ENCODE results near the gene UGT3A2.
"Not testable (repeated sequence)": the region's sequence is repeated elsewhere in the genome, so short reads cannot be mapped to it uniquely, and the experiment has no call there.

Gene UGT3A2

DNA sequence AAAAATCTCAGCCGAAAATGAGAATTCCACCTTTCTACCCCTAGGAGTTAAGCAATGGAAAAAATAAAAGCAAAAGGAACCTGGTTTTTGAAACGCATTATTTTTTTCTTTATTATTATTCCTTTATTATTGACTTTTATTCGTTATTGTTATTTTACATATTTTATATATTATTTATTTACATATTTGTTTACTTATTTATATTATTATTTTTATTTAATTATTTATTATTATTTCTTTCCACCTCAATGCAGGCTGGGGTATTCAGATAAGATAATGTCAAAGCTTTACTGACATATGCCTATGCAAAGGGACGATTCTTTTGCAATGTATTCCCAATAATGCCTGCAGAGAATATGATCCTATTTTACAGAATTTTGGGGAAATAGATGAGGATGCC is 16.7 kb downstream of the UGT3A2 start:
- Histone ChIP-seq H3K4me2 (ENCODE audit: low read length) (no peak overlapping the region), H3K9me3 (replicated peaks; ENCODE audit: low read length) (no peaks in the 10 kb centered on the region), H3K9ac (ENCODE audit: low read depth, low read length) (no peak overlapping the region), H3K4me1 (ENCODE audit: control insufficient read depth, insufficient read depth, low read length) (no peaks in the 10 kb centered on the region), H3K27me3 (ENCODE audit: control insufficient read depth, insufficient read depth, low read length) (peaks cover 8% of the 10 kb centered on the region), H3K36me3 (ENCODE audit: insufficient read depth, low read length) (no peaks in the 10 kb centered on the region), H3K4me3 (ENCODE audit: low read length) (no peak overlapping the region)

DNA sequence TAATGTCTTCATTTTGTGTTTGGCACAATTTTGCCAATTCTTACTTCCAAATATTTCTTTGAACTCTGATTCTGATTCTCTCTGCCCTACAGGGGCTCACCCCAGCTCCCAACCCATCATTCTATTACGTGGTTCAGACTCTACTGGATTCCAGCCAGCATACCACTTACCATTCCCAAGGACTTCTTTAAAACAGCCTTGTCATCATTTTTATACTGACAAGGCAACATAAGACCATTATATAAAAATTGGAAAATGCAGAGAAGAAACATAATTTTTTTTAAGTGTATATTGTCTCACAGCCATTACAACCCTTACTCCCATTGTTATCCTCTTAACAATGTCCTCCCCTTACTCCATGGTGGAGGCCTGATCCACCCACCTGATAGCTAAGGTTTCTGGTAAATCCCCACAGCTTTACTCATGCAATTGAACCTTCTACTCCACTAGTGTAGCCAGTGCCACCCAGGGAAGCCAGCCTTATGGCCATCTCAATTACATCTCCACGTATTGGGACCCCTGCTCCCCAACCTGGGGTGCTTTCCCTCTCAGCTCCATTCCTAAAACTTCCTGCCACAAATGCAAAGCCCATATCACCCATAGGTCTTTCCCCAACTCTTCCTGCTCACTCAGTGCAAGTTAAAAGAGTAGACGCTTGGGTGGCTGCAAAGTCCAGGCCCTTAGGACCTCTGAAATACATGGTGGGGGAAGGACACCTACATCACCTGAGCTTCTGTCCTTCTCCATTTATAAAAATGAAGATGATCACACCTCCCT is 19.1 kb downstream of the UGT3A2 start:
- Histone ChIP-seq H3K9me3 (replicated peaks; ENCODE audit: low read length) (no peaks in the 10 kb centered on the region), H3K4me3 (ENCODE audit: low read length) (no peak overlapping the region), H3K4me2 (ENCODE audit: low read length) (no peak overlapping the region), H3K27me3 (ENCODE audit: control insufficient read depth, insufficient read depth, low read length) (peaks cover 8% of the 10 kb centered on the region), H3K36me3 (ENCODE audit: insufficient read depth, low read length) (no peaks in the 10 kb centered on the region), H3K9ac (ENCODE audit: low read depth, low read length) (no peak overlapping the region), H3K4me1 (ENCODE audit: control insufficient read depth, insufficient read depth, low read length) (no peaks in the 10 kb centered on the region)

DNA sequence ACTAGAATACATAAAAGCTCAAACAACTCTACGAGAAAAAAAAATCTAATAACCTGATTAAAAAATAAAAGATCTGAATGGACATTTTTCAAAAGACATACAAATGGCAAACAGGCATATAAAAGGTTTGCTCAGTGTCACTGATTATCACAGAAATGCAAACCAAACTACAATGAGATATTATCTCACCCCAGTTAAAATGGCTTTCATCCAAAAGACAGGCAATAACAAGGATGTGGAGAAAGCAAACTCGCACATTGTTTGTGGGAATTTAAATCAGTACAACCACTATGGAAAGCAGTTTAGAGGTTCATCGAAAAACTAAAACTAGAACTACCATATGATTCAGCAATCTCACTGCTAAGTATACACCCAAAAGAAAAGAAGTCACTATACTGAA is 20.8 kb downstream of the UGT3A2 start:
- Histone ChIP-seq H3K4me2 (ENCODE audit: low read length) (no peak overlapping the region), H3K36me3 (ENCODE audit: insufficient read depth, low read length) (no peaks in the 10 kb centered on the region), H3K27me3 (ENCODE audit: control insufficient read depth, insufficient read depth, low read length) (peaks cover 2% of the 10 kb centered on the region), H3K9ac (ENCODE audit: low read depth, low read length) (no peak overlapping the region), H3K4me3 (ENCODE audit: low read length) (no peak overlapping the region), H3K9me3 (replicated peaks; ENCODE audit: low read length) (no peaks in the 10 kb centered on the region), H3K4me1 (ENCODE audit: control insufficient read depth, insufficient read depth, low read length) (no peaks in the 10 kb centered on the region)

DNA sequence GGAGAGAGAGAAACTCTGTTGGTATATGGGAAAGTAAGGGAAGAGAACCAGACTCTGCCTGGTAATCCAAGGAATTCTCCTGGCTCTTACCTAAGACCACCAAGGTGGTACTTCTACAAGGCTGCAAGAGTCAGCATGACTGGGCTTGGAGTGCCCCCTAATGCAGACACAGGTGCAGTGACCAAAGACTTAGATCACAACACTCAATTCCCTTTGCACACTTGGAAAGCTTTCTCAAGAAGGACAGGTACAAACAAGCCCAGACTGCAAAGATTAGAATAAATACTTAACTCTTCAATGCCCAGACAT is 25.2 kb downstream of the UGT3A2 start:
- Histone ChIP-seq H3K4me1 (ENCODE audit: control insufficient read depth, insufficient read depth, low read length) (no peaks in the 10 kb centered on the region), H3K4me2 (ENCODE audit: low read length) (no peak overlapping the region), H3K9ac (ENCODE audit: low read depth, low read length) (no peak overlapping the region), H3K27me3 (ENCODE audit: control insufficient read depth, insufficient read depth, low read length) (peaks cover 2% of the 10 kb centered on the region), H3K4me3 (ENCODE audit: low read length) (no peak overlapping the region), H3K9me3 (replicated peaks; ENCODE audit: low read length) (no peaks in the 10 kb centered on the region), H3K36me3 (ENCODE audit: insufficient read depth, low read length) (no peaks in the 10 kb centered on the region)

DNA sequence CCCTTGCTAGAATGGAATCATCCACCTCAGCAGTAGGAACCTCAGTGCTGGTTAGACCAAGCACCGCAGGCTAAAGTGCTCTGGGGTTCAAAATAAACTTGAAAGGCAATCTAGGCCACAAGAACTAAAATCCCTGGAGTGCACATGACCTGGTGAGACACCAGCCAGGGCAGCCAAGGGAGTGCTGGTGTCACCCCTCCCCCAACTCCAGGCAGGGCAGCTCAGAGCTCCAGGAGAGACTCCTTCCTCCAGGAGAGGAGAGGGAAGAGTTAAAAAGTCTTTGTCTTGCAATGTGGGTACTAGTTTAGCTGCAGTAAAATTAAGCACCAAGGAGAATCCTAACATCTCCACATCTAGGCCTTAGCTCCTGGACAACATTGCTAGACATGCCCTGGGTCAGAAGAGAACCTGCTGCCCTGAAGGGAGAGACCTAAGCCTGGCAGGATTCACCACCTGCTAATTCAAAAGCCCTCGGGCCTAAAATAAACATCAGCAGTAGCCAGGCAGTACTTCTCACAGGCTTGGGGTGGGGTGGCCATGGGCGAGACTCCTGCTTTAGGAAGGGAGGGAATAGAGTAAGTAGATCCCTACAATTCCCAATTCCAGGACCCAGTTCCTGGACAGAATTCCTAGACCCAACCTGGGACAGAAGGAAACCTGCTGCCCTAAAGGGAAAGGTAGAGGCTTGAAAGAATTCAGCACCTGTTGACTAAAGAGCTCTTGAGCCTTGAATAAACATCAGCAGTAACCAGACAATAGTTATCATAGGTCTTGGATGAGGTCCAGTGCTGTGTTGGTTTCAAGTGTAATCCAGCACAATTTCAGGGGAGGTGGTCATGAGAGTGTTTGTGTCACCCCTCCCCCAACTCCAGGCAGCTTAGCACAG is 25.8 kb downstream of the UGT3A2 start:
- Histone ChIP-seq H3K9ac (ENCODE audit: low read depth, low read length) (no peak overlapping the region), H3K4me2 (ENCODE audit: low read length) (no peak overlapping the region), H3K36me3 (ENCODE audit: insufficient read depth, low read length) (no peaks in the 10 kb centered on the region), H3K9me3 (replicated peaks; ENCODE audit: low read length) (no peaks in the 10 kb centered on the region), H3K27me3 (ENCODE audit: control insufficient read depth, insufficient read depth, low read length) (peaks cover under 1% of the 10 kb centered on the region), H3K4me1 (ENCODE audit: control insufficient read depth, insufficient read depth, low read length) (no peaks in the 10 kb centered on the region), H3K4me3 (ENCODE audit: low read length) (no peak overlapping the region)

DNA sequence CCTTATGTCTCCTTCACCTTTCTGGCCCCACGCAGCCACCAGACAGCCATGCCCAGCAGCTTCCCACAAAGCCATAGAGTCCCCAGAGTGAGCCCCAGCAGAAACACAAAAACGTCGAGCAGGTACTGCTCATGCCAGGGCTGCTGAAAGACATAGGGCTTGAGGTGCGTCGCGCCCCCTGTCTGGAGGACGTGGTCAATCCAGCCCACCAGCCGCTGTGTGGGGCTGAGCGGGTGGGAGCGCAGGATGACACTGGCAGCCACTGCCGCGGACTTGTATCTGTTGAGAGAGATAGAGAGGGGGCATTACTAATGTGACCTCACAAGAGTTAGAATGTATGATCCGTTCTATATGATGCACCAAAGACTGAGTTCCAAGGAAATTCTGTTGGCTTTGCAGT is 31.0 kb downstream of the UGT3A2 start:
- no peaks in the 10 kb centered on the region for H3K27me3 ChIP-seq (ENCODE audit: control insufficient read depth, insufficient read depth, low read length)
- H3K4me3 ChIP-seq (ENCODE audit: low read length): no peak overlapping the region
- H3K36me3 ChIP-seq (ENCODE audit: insufficient read depth, low read length): no peaks in the 10 kb centered on the region
- no peak overlapping the region for H3K4me2 ChIP-seq (ENCODE audit: low read length)
- no peaks in the 10 kb centered on the region for H3K4me1 ChIP-seq (ENCODE audit: control insufficient read depth, insufficient read depth, low read length)
- no peak overlapping the region for H3K9ac ChIP-seq (ENCODE audit: low read depth, low read length)
- H3K9me3 ChIP-seq (replicated peaks; ENCODE audit: low read length): no peaks in the 10 kb centered on the region

DNA sequence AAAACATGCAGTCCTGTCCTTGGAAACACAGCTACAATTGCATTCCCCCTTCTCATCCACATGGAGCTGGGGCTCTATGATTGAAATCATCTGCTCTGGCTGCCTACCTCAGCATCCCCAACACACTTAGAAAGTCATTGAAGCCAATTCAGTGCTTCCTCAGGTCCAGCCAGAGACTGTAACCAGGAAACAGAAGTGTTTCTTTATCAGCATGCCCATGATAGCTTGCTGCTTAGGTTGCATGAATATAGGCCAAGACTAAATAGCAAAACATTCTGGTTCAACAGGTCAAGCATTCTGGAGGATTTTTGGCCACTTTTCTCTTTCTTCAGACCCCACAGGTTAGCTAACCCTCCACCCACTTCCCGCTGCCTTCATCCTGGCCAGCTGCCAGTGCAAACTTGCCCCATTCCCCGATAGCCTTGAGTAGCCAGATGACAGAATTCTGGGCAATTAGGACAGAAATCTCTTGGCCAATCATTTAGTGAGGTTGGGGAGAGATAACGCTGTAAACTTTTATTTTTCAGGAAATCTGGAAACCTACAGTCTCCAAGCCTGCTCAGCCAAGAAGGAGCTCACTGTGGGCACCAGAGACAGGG is 32.0 kb downstream of the UGT3A2 start:
- H3K4me2 ChIP-seq (ENCODE audit: low read length); H3K36me3 ChIP-seq (ENCODE audit: insufficient read depth, low read length); H3K27me3 ChIP-seq (ENCODE audit: control insufficient read depth, insufficient read depth, low read length); H3K9ac ChIP-seq (ENCODE audit: low read depth, low read length); H3K4me1 ChIP-seq (ENCODE audit: control insufficient read depth, insufficient read depth, low read length); H3K9me3 ChIP-seq (replicated peaks; ENCODE audit: low read length); H3K4me3 ChIP-seq (ENCODE audit: low read length): not testable (repeated sequence)

DNA sequence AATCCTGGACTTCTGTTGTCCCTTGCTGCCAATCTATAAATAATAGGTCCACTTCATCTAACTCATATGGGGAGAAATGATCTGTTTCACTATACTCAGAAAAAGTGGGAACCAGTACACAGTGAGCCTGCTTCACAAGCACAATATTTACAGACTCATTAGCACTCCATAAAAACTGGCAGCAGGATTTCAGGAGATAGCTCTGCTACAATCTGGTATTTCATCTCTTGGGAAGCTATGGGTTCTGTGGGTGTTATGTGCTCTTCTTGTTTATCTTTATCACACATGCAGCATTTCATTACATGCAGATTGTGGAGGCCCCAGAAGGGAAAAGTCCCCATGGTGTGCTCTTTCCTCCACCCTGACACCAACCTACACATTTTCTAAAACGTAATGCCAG is 33.2 kb downstream of the UGT3A2 start:
- Histone ChIP-seq H3K4me2 (ENCODE audit: low read length) (no peak overlapping the region), H3K9me3 (replicated peaks; ENCODE audit: low read length) (no peaks in the 10 kb centered on the region), H3K36me3 (ENCODE audit: insufficient read depth, low read length) (no peaks in the 10 kb centered on the region), H3K27me3 (ENCODE audit: control insufficient read depth, insufficient read depth, low read length) (no peaks in the 10 kb centered on the region), H3K9ac (ENCODE audit: low read depth, low read length) (no peak overlapping the region), H3K4me1 (ENCODE audit: control insufficient read depth, insufficient read depth, low read length) (no peaks in the 10 kb centered on the region), H3K4me3 (ENCODE audit: low read length) (no peak overlapping the region)

DNA sequence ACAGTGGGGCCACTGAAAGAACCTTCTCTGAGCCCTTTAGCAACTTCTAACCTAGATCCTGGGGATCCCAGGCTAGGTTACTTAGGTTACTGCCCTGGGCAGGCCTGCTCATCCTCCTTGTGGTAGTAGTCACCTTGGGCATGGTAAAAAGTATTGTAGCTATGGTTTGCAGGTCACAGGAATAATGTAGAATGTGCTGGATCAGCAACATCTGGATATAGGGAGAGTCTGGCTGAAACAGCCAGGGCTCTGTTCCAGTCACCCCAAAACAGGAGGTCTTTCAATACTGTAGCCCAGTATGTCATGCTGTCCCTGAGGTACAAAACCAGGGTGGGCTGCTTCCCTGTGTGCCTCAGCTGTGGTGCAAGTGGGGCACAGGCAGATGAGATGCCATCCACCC is 33.6 kb downstream of the UGT3A2 start:
- Histone ChIP-seq H3K36me3 (ENCODE audit: insufficient read depth, low read length) (no peaks in the 10 kb centered on the region), H3K4me3 (ENCODE audit: low read length) (no peak overlapping the region), H3K4me1 (ENCODE audit: control insufficient read depth, insufficient read depth, low read length) (no peaks in the 10 kb centered on the region), H3K27me3 (ENCODE audit: control insufficient read depth, insufficient read depth, low read length) (no peaks in the 10 kb centered on the region), H3K9me3 (replicated peaks; ENCODE audit: low read length) (no peaks in the 10 kb centered on the region), H3K9ac (ENCODE audit: low read depth, low read length) (no peak overlapping the region), H3K4me2 (ENCODE audit: low read length) (no peak overlapping the region)

DNA sequence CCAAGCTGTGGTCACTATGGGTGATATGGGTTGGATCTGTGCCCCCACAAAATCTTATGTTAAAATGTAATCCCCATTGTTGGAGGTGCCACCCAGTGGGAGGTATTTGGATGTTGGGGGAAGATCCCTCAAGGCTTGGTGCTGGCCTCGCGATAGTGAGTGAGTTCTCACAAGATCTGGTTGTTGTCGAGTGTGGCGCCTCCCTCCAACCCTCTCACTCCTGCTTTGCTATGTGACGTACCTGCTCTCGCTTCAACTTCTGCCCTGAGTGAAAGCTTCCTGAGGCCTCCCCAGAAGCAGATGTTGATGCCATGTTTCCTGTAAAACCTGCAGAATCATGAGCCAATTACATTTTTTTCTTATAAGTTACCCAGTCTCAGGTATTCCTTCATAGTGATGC is 35.5 kb downstream of the UGT3A2 start:
- Histone ChIP-seq H3K27me3 (ENCODE audit: control insufficient read depth, insufficient read depth, low read length) (no peaks in the 10 kb centered on the region), H3K9ac (ENCODE audit: low read depth, low read length) (no peak overlapping the region), H3K36me3 (ENCODE audit: insufficient read depth, low read length) (no peaks in the 10 kb centered on the region), H3K4me3 (ENCODE audit: low read length) (no peak overlapping the region), H3K4me1 (ENCODE audit: control insufficient read depth, insufficient read depth, low read length) (no peaks in the 10 kb centered on the region), H3K4me2 (ENCODE audit: low read length) (no peak overlapping the region), H3K9me3 (replicated peaks; ENCODE audit: low read length) (no peaks in the 10 kb centered on the region)

DNA sequence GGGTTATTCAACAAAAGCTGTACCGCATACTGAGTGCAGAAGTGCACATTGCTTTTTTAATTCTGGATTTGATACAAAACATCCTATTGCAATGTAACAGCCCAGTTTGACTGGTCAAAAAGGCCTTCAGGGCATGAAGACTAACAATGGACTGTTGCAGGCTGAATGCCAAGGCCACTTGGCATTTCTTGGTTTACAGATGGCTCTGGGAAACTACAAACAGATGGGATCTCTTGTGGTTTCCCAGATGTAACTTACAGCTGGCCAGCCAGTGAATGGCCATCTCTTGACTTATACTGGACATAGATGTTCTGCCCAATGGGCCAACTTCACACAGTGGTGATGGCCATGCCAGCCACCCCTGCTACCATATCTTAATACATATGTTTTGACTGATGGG is 36.8 kb downstream of the UGT3A2 start:
- Histone ChIP-seq H3K4me1 (ENCODE audit: control insufficient read depth, insufficient read depth, low read length) (no peaks in the 10 kb centered on the region), H3K4me3 (ENCODE audit: low read length) (no peak overlapping the region), H3K27me3 (ENCODE audit: control insufficient read depth, insufficient read depth, low read length) (no peaks in the 10 kb centered on the region), H3K36me3 (ENCODE audit: insufficient read depth, low read length) (no peaks in the 10 kb centered on the region), H3K9me3 (replicated peaks; ENCODE audit: low read length) (no peaks in the 10 kb centered on the region), H3K4me2 (ENCODE audit: low read length) (no peak overlapping the region), H3K9ac (ENCODE audit: low read depth, low read length) (no peak overlapping the region)

Measured in skeletal muscle satellite cell (primary cell).